IPS-18c (cell line): Measurements from ENCODE around the gene CLDN25.
"Not testable (repeated sequence)": the region's sequence is repeated elsewhere in the genome, so short reads cannot be mapped to it uniquely, and the experiment has no call there.

ENCODE experiments used
- H3K4me3 ChIP-seq: 2 replicates; pipeline ENCODE4 v1.7.0; 2013; ENCODE audit warnings: low read depth, mild to moderate bottlenecking, low read length, moderate library complexity; ENCODE audit not compliant: insufficient read depth
- H3K9me3 ChIP-seq: one replicate; pipeline ENCODE4 v1.6.1; 2013; ENCODE audit warnings: mild to moderate bottlenecking, low read length, moderate library complexity; ENCODE audit not compliant: control insufficient read depth, insufficient read depth

Gene CLDN25

DNA sequence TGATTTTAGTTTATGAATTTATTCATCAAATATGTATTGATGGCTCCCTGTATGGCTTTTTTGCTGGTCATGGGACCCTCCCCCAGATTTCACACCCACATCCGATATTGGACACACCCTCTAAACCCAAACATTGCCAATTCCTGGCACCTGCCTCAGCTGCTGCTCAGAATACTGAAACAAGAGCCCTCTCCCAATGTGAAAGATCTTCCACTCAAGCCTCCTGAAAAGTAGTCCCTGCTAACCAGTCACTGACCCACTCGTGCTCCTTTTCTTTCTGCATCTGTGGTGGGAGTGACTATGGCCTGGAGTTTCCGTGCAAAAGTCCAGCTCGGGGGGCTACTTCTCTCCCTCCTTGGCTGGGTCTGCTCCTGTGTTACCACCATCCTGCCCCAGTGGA, at the start of gene CLDN25:
Gene CLDN25, plus strand, starts transcription at position 301 of the 400 bp plus-strand sequence. Its CDS starts 0 bp downstream, at position 301.
- no peak within 1 kb of the TSS for H3K4me3 ChIP-seq
- H3K9me3 ChIP-seq = no peaks in the 10 kb centered on the region

DNA sequence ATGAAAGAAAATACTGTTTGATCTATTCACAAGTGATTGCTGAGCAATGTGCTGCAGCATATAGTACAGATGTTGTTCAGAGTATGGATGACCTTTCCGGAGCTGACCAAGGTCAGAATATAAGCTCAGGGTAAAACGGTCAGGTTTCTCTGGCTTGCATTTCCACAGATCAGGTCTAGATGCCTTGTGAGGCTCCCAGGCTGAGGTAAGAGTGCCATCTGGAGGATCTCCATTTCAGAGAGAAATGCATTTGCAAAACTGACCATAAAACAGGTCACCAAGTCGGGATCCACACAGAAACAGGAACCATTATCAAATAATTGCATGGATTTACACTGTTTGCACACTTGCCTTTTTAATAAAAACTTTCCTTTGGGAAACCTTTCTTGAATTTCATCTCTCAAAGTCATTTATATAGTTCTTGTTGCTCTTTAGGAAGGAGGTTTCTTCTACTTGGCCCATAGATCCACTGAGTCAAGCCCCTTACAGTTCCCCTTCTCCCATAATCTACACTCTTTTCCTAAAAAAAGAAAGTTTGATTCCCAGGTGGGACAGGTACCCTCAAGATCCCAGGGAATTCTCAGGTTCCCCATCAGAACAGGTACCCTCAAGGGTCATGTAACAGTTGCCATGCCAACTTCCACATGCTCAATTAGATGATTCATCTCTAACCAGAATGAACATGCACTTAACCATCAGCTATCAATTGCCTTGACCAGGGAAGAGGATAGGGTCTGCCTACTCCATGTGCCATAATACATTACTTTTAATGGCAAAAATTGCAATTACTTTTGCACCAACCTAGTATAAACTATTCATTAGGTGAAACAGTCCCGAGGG, 48.5 kb upstream of the CLDN25 start:
- Histone ChIP-seq H3K4me3 (no peak overlapping the region), H3K9me3 (no peaks in the 10 kb centered on the region)

DNA sequence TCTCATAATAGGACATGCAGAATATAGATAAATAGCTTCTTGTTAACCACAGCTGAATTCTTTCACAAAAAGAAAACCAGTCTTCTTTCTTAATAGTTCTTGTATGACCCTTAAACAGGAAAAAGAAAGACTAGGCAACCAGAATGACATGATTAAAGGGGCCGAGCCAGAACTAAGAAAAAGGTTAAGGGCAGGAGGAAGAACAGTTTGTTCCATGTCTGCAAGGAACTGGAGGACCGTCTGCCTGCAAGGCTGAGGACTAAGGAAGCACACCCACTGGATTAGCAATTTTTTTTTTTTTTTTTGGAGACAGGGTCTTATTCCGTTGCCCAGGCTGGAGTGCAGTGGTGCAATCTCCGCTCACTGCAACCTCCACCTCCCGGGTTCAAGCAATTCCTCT, 47.5 kb upstream of the CLDN25 start:
- Histone ChIP-seq H3K9me3 (no peaks in the 10 kb centered on the region), H3K4me3 (no peak overlapping the region)

DNA sequence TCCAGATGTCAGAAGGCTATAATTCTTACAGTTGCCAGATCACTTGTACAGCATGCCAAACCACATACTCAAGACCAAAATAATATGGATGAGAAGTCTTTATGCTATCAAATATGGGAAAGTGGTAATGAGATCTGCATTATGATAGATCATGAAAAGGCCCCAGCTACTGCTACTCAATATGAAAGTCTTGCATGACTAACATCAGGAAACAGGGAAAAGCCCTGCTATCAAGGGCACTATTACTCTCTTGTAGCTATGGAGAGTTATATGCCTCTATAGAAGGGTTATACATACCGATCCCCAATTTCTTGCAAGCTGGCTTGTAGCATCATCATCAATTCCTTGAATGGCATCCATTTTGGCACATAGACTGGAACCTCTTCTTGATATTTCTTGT, 43.3 kb upstream of the CLDN25 start:
- Histone ChIP-seq H3K9me3 (no peaks in the 10 kb centered on the region), H3K4me3 (no peak overlapping the region)

DNA sequence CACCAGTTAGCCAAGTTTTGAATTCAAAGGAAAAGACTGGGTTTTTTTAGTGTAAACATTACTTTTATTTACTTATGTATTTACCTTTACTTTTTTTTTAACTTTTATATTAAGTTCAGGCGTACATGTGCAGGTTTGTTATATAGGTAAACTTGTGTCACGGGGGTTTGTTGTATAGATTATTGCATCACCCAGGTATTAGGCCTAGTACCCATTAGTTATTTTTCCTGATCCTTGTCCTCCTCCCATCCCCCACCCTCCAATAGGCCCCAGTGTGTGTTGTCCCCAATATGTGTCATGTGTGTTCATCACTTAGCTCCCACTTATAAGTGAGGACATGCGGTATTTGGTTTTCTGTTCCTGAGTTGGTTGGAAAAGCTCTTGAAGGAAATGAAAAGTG, 26.7 kb upstream of the CLDN25 start:
- no peak overlapping the region for H3K4me3 ChIP-seq
- H3K9me3 ChIP-seq = peaks cover 2% of the 10 kb centered on the region

DNA sequence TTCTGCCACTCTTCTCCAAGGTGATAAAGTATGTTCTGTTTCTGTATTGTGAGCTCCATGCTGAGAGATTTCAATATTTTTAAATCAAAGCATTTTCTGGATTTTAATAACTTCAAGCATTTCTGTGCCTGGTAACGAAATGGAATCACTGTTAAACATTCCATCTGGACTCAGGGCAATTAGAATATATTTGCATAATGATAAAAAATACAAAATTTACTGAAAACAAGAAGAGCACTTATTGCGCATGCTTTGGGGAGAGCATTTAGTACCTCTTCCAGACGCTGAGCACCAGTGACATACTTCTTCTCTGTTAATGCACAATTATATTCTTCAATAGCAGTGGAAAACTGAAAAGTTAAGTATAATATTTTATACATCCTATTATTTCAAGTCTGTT, 19.4 kb upstream of the CLDN25 start:
- H3K9me3 ChIP-seq = peaks cover 2% of the 10 kb centered on the region

DNA sequence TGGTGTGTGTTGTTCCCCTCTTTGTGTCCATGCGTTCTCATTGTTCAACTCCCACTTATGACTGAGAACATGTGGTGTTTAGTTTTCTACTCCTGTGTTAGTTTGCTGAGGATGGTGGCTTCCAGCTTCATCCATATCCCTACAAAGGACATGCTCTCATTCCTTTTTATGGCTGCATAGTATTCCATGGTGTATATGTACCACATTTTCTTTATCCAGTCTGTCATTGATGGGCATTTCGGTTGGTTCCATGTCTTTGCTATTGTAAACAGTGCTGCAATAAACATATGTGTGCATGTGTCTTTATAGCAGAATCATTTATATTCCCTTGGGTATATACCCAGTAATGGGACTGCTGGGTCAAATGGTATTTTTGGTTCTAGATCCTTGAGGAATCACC, 16.6 kb upstream of the CLDN25 start:
- H3K9me3 ChIP-seq, H3K4me3 ChIP-seq: not testable (repeated sequence)

More for the DNA sequence above, 19.4 kb upstream of the CLDN25 start:
- no peak overlapping the region for H3K4me3 ChIP-seq

DNA sequence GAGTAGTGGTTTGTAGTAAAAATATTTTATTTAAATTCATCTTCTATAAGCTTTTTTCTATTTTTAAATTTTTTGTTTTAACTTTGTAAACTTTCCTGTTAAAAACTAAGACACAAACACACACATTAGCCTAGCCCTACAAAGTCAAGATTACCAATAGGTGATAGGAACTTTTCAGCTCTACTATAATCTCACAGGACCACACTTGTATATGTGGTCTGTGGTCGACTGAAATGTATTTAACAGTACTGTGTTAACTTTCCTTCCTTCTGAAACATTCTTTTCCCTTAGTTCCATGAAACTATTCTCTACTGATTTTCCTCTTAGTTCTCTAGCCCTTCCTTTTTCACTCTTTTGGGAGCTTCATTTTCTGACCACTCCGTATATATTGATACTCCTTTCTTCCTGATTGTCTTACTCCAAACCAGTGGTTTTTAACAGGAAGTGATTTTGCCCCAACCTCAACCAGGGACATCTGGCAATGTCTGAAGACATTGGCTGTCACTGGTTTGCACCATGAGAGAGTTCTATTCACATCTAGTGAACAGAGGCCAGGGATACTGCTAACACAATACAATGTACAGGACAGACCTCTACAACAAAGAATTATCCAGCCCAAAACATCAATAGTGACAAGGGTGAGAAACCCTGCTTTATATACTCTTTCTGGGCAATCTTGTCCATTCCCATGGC, 14.9 kb upstream of the CLDN25 start:
- Histone ChIP-seq H3K9me3 (peaks cover 2% of the 10 kb centered on the region), H3K4me3 (no peak overlapping the region)

DNA sequence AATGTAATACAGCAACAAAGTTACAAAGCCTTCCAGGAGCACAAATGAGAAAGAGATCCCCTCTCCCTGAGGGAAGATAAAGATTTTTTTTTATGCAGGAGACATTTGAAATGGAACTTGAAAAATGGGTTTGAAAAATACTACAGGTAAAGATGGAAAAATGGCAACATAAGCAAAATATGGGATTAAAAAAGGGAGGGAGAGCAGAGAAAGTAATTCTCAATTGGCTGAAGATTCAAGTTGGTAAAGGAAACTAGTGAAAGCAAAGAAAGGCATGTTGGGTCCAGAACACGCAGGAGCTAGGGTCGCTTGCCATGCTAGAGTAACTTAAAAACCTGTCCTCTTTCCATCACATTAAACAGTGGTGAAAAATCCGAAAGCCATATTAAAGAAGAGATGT, 7.6 kb upstream of the CLDN25 start:
- Histone ChIP-seq H3K4me3 (no peak overlapping the region), H3K9me3 (no peaks in the 10 kb centered on the region)

DNA sequence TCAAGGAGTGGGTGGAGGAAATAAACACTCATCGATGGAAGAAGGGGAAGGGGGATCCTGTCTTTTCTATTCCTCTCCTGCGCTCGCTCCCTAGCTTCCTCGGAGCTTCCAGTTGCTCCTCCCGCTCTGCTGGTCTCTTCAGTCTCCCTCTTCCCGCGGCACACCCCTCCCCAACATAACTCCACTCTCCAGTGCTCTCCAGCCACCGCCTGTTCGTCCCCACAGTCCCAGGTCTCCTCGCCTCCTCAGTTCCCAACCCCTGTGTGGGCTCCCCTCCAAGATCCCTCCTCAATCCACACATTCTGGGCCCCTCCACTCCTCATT, 6.5 kb upstream of the CLDN25 start:
- H3K9me3 ChIP-seq = no peaks in the 10 kb centered on the region
- H3K4me3 ChIP-seq = peak overlapping the region; percentile 99

DNA sequence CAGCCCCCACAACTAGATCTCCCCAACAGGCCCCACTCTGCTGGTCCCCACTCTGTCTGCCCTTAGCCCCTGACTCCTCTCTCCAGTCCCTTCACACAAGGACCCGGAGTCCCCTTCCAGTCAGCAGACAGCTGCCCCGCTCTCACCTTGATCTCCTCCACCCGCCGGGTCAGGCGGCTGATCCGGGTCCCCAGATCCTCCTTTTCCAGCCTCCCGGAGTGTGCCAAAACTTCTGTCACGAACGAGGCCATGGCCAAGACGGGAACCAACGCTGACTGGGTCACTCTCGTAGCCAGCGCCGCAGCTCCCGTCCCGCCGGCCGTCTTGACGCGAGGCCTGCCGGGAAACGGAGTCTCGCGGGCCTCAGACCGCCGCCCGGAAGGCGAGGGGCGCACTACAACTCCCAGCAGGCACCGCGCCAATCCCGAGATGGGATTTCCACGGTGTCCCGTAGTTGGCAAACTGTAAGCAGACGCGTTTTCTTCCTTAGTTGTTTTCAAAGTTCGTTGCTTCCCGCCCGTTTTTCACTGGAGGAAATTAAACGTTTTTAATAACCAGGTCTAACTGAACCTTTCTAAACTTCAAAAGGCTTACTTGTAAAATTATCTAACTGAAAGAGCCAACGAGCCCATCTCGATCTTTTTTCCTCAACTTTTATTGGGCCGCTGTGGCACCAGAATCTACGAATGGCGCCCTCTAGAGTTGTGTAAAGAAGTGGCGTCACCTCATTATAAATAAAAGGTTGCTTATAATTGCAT, 6.0 kb upstream of the CLDN25 start, which contains the start of gene ZW10:
Gene ZW10, minus strand, starts transcription at position 277 of the 758 bp plus-strand sequence. Its CDS starts 26 bp downstream, at position 251.
- Histone ChIP-seq H3K9me3 (no peaks in the 10 kb centered on the region), H3K4me3 (peak within 1 kb of the TSS; percentile 99)

DNA sequence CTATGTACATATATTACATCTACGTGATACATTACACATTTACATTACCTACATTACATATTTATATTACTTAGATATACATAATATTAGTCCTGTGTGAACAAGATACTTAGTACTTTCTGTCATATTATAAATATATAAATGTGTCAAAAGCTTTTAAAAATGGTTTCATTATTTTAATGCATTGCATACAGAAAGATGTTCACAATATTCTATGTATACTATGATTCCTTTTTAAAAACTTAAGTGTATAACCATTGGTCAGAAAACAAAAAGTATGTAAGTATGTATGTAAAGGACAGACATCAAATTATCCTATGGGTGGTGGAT, 5.5 kb upstream of the CLDN25 start:
- Histone ChIP-seq H3K9me3 (no peaks in the 10 kb centered on the region), H3K4me3 (peak overlapping the region; percentile 99; the same call in 1 of the 2 replicates)

DNA sequence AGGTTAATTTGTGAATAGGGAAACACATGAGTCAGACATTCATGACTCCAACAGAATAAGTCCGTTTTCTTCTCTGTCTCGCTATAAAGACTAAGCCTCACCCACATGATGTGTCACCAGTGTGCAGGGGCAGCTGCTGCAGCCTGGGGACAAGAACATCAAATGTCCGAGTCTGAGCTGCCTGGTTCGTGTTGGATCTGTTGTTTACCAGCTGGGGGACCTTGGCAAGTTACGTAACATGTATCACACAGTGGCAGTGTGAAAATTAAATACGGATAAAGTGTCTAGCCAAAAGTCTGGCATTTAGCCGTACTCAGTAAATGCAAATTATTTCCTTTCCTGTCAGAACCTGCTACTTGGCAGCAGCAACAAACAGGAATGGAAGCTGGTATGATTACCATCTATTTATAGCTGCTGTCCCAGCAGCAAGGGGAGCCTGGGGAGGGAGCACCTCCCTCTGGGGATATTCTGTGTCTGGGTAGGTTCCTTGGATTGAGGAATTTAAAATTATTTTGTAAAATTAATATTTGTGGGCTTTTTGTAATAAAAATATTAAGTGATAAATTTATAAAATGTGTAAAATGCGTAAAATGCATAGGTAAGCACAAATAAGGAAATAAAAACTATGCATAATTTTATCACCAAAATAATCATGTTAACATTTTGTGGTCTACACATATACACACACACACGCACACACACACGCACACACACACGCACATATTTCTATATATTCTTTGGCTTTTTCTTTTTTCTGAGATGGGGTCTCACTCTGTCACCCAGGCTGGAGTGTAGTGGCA, 1.3 kb upstream of the CLDN25 start:
- Histone ChIP-seq H3K9me3 (no peaks in the 10 kb centered on the region), H3K4me3 (no peak overlapping the region)

DNA sequence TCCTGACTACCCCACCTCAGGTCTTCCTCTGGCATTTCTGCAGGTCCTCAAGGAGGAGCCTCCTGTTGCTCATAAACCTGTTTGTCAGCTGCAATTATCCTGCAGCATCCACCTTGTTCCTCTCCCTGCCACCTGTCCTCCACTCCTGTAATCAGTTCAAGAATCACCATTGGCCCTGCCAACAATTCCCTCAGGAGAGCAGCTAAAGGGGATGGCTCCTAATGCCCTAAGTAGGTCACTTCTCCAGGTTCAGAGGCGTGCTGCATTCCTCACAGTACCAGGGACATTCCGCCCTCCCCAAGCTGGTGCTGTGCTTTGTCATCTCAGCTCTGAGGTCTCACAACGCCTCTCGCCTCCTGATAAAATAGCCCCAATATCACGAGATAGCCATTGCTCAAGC, 2.1 kb downstream of the CLDN25 start:
- H3K9me3 ChIP-seq = no peaks in the 10 kb centered on the region
- H3K4me3 ChIP-seq = no peak overlapping the region

DNA sequence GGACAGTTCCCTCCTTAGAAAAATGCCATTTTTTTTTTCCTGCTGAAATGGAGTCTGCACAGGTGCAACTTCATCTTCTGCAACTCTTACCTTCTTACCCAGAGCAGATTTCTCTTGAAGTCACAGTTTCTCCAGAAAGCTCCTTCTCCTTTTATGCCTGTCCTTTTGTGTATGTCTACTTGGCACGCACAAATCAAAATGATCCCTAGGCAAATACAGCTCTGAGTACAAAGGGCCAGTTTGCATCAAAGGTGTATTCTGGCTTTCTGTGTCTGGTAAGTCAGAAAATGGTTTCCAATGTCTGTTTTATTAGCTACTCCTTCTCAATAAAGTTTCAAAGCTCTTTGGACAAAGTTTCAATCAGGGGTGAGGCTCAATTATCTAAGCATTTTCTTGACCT, 2.5 kb downstream of the CLDN25 start:
- no peak overlapping the region for H3K4me3 ChIP-seq
- H3K9me3 ChIP-seq = no peaks in the 10 kb centered on the region

DNA sequence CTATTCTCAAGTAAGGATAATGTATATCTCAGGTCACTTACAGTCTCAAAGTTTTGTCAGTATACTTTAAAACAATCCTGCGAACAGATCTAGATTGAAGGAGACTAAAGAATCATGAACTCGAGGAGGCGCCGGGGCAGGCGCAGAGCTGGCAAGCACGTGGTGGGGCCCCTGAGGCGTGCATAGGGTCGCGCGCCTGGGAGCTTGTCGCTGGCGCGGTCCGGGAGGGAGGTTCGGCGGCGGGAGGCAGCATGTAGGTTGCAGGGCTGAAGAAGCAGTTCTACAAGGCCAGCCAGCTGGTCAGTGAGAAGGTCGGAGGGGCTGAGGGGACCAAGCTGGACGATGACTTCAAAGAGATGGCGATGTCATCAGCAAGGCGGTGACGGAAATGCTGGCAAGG, 9.4 kb downstream of the CLDN25 start:
- H3K4me3 ChIP-seq, H3K9me3 ChIP-seq: not testable (repeated sequence)

DNA sequence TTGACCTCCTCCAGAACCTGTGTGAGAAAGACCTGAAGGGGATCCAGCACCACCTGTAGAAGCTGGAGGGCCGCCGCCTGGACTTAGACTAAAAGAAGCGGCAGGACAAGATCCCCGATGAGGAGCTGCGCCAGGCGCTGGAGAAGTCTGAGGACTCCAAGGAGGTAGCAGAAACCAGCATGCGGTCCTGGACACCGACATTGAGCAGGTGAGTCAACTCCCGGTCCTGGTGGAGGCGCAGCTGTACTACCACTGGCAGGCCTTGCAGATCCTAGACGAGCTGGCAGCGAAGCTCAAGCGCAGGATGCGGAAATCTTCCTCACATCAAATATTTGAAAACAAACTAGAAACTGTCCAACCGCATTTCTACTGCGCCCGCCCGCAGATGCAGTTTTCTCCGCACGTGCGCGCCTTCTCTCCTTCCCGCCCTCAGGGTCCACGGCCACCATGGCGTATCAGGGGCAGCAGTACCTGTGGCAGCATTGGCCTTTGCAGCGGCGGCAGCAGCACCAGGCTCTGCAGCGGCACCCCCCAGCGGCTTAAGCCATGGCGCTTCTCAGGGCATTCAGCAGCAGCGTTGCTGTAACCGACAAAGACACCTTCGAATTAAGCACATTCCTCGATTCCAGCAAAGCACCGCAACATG, 10.2 kb downstream of the CLDN25 start:
- Histone ChIP-seq H3K4me3 (no peak overlapping the region), H3K9me3 (no peaks in the 10 kb centered on the region)
